ENCODE data around the gene WFDC1.
"Not testable (repeated sequence)": the region's sequence is repeated elsewhere in the genome, so short reads cannot be mapped to it uniquely, and the experiment has no call there.

The WFDC1 gene

DNA sequence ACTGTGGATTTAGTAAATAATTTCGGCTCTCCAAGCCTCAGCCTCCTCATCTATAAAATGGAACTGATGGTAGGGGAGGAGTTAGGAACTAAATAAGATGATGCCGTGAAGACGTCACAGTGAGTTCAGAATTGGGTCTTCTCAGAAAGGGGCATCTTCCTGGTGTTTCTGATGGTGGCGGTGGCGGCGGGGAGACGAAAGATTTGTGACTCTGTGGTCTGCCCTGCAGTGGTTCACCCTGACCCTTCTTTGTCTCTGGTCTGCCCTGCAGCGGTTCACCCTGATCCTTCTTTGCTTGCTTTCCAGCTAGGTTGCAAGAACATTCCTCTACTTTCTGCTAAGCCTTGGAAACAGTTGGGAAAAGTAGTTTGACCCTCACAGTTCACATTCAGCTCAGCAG lies 34.3 kb downstream of the WFDC1 start:
- DNase-seq = no peak

DNA sequence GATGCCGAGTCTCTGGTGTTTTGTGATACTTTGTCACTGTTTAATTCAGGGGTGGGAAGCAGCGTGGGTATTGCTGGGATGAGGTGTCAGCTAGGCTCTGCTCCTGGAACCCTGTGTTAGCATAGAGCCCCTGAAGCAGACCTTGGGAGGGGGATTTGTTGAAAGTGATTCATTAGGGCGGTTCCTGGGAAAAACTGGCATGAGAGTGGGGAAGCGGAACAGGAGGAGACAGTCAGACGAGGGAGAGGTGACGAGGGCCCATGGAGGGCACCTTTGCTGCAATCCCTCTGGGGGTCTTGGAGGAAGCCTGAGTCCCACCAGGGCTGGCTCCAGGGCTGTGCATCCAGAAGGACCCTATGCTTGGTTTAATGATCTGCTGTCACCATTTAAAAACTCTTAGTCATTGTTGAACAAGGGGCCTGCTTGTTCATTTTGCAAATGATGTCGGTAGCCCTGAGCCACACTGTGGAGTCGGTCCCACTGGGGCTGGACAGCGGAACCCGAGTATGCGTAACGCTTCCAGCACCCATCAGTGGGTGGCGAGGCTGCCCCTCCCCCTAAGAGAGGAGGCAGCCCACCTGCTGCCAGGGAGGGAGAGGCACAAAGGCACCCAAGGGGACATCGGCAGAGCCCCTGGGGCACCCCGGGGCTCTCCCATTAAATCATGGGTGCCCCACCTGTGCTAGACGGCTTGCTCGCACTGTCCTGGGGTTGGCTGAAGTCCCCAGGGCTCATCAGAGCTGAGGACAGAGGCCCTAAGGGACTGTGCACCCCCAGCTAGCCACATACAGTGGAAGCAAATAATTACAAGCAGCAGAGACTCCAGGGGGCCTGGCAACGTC lies 35.4 kb downstream of the WFDC1 start:
- no peak for DNase-seq

DNA sequence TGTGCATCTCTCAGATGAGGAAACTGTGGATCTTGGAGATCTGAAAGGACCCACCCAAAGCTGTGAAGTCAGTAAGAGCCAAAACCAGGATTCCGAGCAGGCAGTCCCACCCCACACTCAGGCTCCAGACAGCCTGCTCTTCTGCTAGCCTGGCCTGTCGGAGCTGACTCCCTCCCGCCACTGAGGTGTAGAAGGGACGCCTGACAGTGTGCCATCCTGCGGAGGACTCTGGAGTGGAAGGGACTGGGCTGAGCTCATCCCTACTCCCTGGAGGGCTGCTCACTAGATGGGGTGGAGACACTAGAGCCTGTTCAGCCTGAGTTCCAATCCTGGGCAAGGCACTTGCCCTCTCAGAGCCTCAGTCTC lies 36.0 kb downstream of the WFDC1 start:
- DNase-seq = no peak

DNA sequence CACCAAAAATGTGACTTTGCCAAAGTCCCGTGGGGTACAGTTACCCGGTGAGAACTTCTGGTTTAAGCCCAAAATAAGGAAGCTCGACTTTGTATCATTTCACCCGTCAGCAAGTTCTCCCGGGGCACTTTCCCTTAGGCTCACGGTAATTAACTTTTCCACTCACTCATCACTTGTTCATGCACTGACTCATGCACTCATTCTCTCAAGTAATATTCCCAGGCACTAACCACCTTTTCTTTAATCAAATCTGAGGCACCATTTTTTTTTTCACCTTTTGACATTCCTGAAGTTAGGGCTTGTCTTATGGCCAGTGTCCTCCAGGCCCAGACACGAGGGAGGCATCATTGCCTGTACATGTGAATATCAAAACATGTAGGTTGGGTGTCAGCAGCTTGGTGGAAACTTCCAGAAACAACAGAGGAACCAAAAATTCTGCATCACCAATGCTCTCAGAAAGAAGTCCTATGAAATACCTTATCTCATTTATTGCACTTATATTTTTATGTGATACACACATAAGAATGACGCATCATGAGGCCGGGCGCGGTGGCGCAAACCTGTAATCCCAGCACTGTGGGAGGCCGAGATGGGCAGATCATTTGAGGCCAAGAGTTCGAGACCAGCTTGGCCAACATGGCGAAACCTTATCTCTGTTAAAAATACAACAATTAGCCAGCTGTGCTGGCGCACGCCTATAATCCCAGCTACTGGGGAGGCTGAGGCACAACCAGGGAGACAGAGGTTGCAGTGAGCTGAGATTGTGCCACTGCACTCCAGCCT lies 37.5 kb downstream of the WFDC1 start:
- DNase-seq = peak; percentile 10 to 43 (median 33)

DNA sequence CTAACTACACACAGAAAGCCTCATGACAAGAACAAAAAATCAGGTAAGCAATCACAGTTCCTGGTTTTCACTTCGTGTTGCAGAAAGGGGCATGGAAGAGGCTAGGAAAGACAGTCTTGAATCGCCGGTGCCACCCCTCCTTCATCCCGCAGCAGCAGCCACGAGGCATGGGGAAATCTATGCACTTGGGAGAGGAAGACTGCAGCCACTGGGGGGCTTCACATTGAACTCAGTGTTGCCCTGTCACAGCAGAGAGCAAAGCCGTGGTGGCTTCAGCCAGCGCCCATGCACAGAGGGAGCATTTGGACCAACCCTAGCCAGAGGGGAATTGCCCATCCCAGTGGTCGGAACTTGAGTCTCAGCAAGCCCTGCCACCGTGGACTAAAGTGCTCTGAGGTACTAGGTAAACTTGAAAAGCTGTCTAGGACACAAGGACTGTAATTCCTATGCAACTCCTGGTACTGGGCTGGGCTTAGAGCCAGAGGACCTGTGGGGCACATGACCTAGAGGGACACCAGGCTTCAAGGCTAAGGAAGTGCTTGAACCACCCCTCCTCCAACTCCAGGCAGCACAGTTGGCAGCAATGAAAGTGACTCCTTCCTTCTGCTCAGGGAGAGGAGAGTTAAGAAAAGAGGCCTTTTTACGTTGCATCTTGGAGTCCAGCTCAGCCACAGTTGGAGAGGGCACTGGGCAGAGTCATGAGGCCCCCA lies 38.5 kb downstream of the WFDC1 start:
- peak in 2 of 4 experiments; percentile 16 to 19 for DNase-seq

DNA sequence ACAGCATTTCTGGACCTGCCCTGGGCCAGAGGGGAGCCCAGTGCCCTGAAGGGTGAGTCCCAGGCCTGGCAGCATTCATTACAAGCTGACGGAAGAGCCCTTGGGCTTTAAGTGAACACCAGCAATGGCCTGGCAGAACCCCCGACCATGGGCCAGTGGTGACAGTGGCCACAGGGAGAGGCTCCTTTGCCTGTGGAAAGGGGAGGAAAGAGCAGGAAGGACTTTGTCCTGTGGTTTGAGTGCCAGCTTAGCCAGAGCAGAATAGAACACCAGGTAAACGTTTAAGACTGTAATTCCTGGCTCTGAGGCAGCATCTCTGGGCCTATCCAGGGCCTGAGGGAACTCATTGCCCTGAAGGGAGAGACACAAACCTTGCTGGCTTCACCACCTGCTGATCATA lies 39.4 kb downstream of the WFDC1 start:
- no peak for DNase-seq

DNA sequence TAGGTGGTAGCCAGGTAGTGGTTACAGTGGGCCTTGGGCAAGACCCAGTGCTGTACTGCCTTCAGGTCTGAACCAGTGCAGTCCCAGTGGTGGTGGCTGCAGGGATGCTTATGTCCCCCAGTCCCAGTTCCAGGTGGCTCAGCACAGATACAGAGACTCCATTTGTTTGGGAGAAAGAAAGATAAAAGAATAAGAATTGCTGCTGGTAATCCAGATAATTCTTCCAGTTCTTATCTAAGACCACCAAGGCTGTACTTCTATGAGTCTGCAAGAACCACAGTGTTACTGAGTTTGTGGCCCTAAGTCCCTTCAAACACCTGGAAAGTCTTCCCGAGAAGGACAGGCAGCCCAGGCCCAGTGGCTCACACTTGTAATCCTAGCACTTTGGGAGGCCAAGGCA lies 39.8 kb downstream of the WFDC1 start:
- DNase-seq = no peak

DNA sequence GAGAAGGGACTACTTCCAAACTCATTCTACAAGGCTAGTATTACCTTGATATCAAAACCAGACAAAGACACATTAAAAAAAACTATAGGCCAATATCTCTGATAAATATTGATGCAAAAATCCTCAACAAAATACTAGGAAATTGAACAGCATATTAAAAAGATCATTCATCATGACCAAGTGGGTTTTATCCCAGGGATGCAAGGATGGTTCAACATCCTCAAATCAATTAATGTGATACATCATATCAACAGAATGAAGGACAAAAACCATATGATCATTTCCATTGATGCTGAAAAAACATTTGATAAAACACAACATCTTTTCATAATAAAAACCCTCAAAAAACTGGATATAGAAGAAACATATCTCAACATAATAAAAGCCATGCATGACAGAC lies 42.6 kb downstream of the WFDC1 start:
- DNase-seq = not testable (repeated sequence)

DNA sequence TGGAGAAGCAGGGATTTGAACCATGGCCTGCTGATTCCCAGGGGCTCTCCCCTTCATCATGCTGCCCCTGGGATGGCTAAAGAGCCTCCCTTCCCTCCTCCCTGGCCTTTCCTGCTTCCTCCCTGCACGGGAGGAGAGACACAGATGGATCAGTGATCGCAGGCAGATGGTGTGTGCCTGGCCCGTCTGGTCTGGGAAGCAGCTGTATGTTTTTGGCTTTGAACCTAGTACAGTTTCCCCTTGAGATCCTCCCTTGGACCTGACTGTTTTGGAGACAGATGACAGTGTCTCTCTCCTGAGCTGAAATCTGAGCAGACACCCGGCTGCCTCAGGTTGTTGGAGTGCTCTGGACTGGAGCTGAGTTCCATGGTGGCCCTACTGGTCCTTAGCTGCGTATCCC lies 44.6 kb downstream of the WFDC1 start:
- no peak for DNase-seq

DNA sequence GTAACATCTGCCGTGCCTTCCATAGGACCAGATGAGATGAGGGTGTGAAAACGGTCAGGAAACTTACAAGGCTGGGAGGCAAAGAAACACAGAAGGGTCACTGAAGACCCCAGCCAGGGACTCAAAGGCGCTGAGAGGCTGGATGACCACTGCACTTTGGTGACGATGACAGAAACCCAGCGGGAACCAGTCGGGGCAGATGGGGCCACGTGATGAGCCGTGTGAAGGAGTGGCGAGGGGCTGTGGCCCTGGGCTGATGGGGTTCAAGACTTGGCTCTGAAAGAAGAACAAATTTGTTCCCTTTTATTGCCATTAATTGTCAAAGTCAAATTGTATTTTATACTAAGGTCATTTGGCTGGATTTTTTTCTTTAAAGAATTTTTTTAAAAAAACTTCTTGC lies 45.1 kb downstream of the WFDC1 start:
- DNase-seq = no peak

DNA sequence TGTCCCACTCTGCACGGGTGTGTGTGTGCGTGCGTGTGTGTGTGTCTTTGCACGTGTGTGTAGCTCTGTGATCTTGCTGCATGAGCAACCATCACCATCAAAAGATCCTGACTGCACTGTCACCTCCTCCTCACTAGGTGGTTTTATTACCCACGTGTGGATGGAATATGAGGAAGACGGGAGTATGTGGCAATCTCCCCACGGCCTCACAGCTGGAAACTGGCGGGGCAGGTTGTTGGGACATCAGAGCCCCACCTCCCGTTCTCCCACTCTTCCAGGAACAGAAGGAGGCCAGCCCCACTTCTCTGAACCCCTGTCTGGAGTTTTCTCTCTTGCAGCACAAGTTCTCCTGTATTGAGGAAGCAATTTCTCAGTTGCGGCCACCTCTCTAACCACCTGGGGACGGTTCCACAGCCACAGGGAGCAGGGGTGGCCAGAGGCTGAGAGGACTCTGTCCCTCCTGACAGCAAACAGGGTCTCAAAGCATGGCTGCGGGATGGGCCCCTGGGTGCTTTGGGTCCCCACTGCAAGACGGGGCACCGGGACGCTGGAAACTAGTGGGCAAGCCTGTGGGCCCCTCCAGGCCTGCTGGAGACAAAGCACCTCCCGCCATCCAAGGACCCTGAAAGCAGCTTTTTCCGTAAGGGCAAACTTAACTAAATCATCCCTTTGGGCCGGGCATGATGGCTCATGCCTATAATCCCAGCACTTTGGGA lies 45.8 kb downstream of the WFDC1 start:
- peak; percentile 31 to 53 (median 42) for DNase-seq

DNA sequence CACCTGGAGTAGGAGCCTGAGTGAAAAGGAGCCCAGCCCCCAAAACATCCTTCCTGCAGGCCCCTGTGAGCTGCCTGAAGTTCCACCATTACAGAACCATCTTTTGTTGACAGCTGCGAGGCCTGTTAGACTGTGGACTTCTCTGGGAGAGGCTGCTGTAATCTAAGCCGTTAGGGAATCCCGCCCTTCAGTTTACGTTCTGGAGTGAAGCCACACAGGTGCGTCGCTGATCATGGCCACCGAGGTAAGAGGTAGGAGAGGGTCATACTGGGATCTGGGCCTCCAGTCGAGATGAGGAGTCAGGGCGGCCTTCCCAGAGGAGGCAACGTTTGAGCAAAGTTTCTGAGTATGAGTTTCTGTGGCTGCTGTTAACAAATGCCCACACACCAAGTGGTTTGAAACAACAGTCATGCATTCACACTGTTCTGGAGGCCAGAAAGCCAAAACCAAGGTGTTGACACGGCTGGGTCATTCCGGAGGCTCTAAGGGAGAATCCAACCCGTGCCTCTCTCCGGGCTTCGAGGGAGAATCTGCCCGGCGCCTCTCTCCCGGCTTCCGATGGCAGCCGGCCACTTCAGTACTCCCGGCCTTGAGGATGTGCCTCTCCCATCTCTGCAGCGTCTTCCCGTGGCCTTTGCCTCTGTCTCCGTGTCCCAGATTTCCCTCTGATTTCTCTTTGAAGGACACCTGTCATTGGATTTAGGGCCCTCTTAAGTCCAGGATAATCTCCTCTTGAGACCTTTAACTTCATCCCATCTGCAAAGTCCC lies 47.0 kb downstream of the WFDC1 start:
- no peak for DNase-seq

DNA sequence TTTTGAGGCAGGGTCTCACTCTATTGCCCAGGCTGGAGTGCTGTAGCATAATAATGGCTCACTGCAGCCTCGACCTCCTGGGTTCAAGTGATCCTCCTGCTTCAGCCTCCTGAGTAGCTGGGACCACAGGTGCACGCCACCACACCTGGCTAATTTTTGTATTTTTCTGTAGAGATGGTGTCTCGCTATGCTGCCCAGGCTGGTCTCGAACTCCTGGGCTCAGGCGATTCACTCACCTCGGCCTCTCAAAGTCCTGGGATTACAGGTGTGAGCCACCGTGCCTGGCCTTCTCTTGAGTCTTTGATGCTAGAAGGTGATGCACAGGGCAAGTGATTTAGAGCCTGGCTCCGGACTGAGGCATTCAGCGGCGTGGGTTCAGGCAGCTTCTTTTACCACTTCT lies 49.1 kb downstream of the WFDC1 start:
- DNase-seq = not testable (repeated sequence)

DNA sequence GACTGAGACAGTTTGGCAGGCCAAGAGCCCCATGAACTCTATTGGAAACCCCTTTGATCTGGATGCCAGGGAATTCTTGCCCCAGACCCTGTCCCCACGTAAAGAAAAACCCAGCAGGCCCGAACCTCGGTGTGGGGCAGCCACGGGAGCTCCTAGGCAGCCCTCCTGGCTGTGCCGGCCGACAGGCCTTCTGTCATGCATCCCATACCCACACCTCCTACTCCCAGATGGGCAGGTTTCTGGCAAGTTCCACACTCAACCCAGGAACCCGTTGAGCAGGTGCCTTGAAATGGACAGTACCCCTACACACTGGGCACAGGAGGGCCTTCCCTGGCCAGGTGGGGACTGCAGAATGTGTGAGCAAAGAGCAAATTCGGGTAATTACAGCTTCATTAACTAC lies 50.1 kb downstream of the WFDC1 start:
- no peak for DNase-seq

DNA sequence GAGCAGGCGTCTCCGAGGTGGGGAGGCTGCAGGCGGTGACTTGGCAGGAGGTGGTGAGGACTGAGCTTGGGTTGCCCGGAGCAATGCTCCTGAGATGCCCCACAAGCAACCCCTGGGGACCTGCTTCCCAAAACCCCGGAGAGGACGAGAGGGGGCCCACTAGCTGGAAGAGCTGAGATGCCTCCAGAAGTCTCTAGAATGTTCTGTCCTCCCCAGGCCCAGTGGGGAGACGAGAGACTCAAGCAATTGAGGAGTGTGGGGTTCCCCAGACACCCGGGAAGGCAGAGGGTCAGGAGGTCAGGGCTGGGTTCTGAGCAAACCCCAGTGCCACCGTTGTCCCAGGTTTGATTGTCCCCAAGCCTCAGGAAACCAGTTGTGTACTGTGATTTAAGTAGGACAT lies 52.5 kb downstream of the WFDC1 start:
- DNase-seq = no peak

DNA sequence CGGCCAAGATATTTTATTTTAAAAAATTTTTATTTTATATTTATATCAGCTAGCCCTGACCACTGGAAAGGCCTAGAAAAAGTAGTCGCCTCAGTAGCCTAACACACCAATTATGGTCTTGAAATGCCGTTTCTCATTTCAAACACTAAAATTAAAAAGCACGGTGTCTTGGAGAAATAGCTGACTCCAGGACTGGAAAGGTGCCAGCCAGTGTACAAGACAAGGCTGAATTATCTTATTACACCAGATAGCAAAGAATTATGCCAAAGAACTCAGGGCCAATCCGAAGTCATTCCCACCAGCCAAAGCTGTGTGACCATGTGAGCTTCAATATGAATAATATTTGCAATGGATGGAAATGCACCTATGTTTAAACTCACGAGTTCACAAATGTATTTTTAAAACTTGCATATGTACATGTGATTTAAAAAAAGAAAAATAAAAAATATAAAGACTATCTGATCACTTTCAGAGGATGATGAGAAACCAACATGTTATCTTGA lies 53.8 kb downstream of the WFDC1 start:
- no peak for DNase-seq

DNA sequence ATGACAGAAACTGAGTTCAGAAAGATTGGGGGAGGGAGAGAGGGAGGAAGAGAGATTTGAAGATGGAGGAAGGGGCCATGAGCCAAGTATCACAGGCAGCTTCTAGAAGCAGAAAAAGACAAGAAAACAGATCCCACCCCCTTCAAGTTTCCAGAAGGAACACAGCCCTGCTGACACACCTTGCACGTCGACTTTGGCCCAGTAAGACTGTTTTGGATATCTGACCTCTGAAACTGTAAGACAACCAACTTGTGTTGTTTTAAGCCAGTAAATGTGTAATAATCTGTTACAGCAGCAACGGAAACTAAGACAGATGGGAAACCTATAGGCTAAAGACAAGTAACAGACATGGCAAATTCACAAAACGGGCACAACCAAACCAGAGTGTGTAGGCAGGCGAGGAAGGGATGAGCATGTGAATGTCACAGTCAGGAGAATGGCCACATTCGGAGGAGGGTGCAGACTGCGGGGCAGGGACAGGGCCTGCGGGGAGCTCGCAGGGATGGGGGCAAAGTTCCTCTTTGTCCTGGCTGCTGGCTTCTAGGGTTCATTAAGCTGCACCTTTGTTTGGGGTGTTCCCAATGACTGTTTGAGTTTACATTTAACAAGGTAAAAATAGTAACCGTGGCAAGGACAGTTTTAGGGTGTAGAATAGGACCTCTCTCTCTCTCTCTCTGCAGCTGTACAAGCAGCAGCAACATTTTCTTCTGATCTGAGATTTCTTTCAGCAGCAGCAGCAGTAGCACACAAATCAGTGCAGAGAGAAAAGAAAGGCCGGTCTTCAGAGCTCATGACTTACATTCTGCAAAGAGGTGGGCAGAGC lies 55.4 kb downstream of the WFDC1 start:
- DNase-seq = no peak

DNA sequence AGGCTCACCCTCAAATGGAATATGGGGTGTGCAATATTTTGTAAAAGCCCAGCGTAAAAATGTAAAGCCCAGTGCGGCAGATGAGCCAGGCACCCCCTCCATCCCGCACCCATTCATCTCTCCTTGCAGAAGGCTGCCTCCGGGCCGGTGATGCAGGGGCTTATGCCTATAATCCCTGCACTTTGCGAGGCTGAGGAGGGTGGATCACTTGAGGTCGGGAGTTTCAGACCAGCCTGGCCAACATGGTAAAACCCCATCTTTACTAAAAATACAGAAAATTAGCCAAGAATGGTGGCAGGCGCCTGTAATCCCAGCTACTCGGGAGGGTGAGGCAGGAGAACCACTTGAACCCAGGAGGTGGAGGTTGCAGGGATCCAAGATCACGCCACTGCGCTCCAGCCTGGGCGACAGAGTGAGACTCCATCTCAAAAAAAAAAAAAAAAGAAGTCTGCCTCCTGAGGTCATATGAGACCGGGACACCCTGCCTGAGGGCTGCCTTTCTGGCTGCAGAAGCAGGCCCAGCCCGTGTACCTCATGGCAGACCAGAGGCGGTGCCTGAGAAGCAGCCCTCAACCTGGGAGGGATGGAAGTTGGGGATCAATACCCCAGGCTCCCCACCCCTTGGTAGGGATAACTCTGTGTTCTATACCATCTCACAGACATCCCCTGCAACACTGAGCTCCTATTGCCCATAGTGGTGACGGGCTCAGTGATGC lies 56.2 kb downstream of the WFDC1 start:
- no peak for DNase-seq

DNA sequence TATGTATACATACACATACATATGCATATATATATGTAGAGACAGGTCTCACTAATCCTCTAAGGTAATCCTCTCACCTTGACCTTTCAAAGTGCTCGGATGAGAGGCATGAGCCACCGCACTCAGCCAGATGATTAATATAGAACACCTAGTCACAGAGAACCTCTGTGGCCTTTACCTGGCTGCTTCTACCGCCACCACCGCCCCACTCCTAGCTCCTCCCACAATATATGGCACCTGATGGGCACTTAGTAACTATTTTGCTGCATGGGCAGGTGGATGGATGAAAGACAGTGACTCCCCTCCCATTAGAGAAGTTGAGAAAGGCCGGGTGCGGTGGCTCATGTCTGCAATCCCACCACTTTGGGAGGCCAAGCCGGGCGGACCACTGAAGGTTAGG lies 57.0 kb downstream of the WFDC1 start:
- no peak for DNase-seq

DNA sequence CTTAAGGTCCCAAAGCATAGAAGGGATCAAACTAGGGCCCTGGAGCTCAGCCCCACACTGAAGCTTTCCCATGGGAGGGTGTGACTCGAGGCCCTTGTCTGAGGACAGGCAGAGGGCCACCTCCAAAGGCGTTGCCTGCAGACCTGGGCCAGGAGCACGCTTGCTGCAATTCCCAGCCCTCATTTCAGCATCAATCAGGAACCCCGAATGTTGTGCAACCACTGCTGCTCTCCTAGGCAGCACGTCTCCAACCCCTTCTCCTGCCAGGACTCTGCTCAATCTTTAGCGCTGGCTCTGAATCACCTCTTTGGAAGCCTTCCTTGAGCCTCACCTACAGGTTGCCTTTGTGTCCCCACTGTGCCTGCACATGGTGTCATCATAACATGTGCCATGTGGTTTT lies 59.6 kb downstream of the WFDC1 start:
- DNase-seq = peak in 1 of 4 experiments; percentile 8
